MCF 10A (cell line): ENCODE measurements around the gene SARDH. TPM values are rescaled to one million over a fixed set of nuclear protein-coding genes. Genes with fewer than 3 reads are reported as not detected.
A peak's percentile ranks its signal among the peaks of the same experiment; 100 is the strongest.

Source experiments
- BruUV-seq: library from RNA; stranded (reverse); fragments of 400-500 nt; replicated peaks from 2 replicates; lab custom pipeline; 2021; lab: Mats Ljungman, UMichigan
- CTCF ChIA-PET: fragments of 300-600 bp; sonication (Branson Sonifier 250); formaldehyde crosslinking; extraction: SDS; loops from one replicate; lab custom pipeline; 2021; ENCODE audit warnings: antibody characterized with exemption, inconsistent platforms; lab: Yijun Ruan, JAX
- POLR2A ChIA-PET: fragments of 300-600, 350-650 bp; sonication (Branson Sonifier 250); formaldehyde crosslinking; extraction: SDS; loops from one replicate; lab custom pipeline; 2020; ENCODE audit warnings: antibody characterized with exemption, inconsistent platforms; lab: Yijun Ruan, JAX
- DNase-seq: peaks from one replicate; pipeline ENCODE4 v3.0.0-alpha.2; 2018; ENCODE audit not compliant: unreplicated experiment
- H3K27ac Mint-ChIP-seq: one replicate; pipeline ENCODE4 v1.8.0; 2022; ENCODE audit warnings: mild to moderate bottlenecking, low read depth, mixed read lengths; ENCODE audit not compliant: unreplicated experiment
- H3K27me3 Mint-ChIP-seq: one replicate; pipeline ENCODE4 v1.8.0; 2022; ENCODE audit warnings: mixed read lengths; ENCODE audit not compliant: insufficient read depth, unreplicated experiment
- H3K36me3 Mint-ChIP-seq: one replicate; pipeline ENCODE4 v1.8.0; 2022; ENCODE audit warnings: mild to moderate bottlenecking, moderate library complexity, mixed read lengths; ENCODE audit not compliant: insufficient read depth, unreplicated experiment
- H3K4me1 Mint-ChIP-seq: one replicate; pipeline ENCODE4 v1.8.0; 2022; ENCODE audit warnings: mixed read lengths; ENCODE audit not compliant: insufficient read depth, unreplicated experiment
- H3K4me3 Mint-ChIP-seq: one replicate; pipeline ENCODE4 v1.8.0; 2022; ENCODE audit warnings: mild to moderate bottlenecking, moderate library complexity, mixed read lengths; ENCODE audit not compliant: unreplicated experiment
- H3K9me3 Mint-ChIP-seq: one replicate; pipeline ENCODE4 v1.8.0; 2022; ENCODE audit warnings: mixed read lengths; ENCODE audit not compliant: unreplicated experiment
- intact Hi-C: fragments of 100-400 bp; cut with micrococcal nuclease; formaldehyde crosslinking; loops from 2 replicates; pipeline ENCODE4 v1.14.1; 2022
- total RNA-seq: library from RNA; stranded (reverse); gene quantifications from 2 replicates; pipeline ENCODE4 v1.2.3, GENCODE V29; 2022
- TF ChIP-seq, protein P1 (sequence below): fragments of 200-600 bp; IDR thresholded peaks from one replicate; pipeline ENCODE4 v1.8.0; 2022; ENCODE audit warnings: antibody characterized with exemption, mild to moderate bottlenecking; ENCODE audit not compliant: unreplicated experiment

Gene SARDH
- total RNA-seq, 1 experiment from 2014 or later, result not detected

DNA sequence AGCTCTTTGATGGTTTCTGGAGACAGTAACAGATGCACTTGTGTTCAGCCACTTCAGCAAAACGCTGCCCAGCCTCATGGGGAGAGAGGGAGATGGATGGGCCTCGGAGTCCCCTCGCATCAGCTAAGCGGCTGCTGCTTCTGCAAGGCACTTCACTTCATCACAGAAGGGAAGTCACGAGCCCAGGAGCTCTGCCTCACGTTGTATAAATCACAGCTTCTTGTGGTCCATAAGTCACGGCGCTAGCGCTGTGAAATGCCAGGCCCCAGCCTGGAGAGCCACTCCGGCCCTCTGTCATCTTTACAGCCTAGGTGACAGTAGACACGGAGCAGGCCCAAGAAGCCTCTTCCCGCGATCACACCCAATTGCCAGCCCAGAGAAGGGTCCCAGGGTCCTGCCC is 78.6 kb downstream of the SARDH start:
- TF ChIP-seq, protein P1, sequence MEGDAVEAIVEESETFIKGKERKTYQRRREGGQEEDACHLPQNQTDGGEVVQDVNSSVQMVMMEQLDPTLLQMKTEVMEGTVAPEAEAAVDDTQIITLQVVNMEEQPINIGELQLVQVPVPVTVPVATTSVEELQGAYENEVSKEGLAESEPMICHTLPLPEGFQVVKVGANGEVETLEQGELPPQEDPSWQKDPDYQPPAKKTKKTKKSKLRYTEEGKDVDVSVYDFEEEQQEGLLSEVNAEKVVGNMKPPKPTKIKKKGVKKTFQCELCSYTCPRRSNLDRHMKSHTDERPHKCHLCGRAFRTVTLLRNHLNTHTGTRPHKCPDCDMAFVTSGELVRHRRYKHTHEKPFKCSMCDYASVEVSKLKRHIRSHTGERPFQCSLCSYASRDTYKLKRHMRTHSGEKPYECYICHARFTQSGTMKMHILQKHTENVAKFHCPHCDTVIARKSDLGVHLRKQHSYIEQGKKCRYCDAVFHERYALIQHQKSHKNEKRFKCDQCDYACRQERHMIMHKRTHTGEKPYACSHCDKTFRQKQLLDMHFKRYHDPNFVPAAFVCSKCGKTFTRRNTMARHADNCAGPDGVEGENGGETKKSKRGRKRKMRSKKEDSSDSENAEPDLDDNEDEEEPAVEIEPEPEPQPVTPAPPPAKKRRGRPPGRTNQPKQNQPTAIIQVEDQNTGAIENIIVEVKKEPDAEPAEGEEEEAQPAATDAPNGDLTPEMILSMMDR, result no peak
- ChIA-PET POLR2A (no interaction called here), CTCF (no interaction called here)
- no peak for DNase-seq
- Mint-ChIP-seq H3K36me3 (no peaks in the 10 kb centered on the region), H3K9me3 (no peaks in the 10 kb centered on the region), H3K27me3 (peaks cover 79% of the 10 kb centered on the region), H3K4me3 (no peak overlapping the region), H3K27ac (no peak overlapping the region), H3K4me1 (peaks cover 13% of the 10 kb centered on the region)
- intact Hi-C loops, result no loop called here
- BruUV-seq, result no TSS peak

DNA sequence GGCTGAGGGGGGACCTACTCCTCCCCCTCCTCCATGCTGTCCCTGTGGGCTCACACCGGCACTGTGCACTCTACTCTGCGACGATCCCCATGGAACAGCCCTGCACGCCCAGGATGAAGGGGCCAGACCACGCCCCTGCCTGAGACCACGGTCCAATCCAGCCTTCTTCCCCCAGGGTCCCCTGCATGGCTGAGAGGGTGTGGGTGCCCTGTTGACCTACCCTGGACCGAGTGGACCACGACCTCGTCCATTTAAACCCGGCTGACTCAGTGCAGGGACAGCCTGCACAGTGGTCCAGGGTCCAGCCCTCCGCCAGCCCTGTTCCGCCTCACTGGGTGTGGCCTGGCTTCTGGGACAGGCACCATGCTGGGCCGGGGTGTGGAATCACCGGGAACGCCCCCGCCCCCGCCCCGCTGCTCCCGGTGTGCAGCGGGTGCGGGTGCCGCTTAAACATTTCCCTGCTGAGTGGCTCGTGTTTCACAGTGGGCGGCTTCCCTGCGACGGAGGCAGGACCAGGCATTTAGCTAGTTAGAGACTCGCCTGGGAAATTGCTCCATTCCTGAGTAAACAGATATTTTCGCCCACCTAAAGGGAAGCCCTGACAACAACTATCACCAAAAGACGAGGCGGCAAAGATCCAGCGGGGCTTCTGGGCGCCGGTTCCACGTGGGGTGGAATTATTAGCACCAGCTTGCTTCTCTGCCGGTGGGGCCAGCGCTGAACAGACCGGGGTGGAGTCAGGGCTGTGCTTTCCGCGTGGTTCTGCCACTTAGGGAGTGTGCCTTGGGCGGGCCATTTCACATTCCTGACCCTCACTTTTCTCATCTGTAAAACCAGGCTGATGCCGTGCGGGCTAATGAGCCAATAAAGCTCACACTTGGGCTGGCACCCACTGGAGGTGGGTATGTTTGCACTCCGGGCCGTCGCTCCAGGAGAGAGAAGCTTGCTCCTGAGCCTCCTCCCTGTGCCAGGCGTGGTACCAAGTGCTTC is 79.4 kb downstream of the SARDH start:
- Mint-ChIP-seq H3K9me3 (no peaks in the 10 kb centered on the region), H3K27ac (no peak overlapping the region), H3K36me3 (no peaks in the 10 kb centered on the region), H3K4me1 (peaks cover 13% of the 10 kb centered on the region), H3K27me3 (peaks cover 87% of the 10 kb centered on the region), H3K4me3 (peak overlapping the region; percentile 45)
- TF ChIP-seq, protein P1, result no peak
- no TSS peak for BruUV-seq
- ChIA-PET POLR2A (no interaction called here), CTCF (no interaction called here)
- intact Hi-C loops, result no loop called here
- peak; percentile 53 for DNase-seq

DNA sequence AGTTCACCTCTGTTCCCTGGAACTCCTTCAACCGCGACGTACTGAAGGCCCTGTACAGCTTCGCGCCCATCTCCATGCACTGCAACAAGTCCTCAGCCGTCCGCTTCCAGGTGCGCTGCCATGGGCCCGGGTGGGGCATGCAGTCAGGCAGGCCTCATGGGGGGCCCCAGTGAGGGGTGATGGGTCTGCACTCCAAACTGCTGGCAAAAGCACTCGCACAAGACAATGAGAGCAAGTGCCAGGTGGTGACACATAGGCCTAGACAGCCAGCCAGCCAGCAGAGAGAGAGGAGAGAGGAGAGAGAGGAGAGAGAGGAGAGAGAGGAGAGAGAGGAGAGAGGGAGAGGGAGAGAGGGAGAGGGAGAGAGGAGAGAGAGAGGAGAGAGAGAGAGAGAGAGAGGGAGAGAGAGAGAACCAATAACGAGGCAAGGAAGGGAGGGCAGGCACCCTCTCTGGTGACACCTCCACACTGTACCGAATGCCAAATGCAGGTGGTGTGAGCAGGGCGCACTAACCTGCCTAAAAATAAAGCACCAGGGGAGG is 81.0 kb downstream of the SARDH start:
- Mint-ChIP-seq H3K27me3 (peaks cover 91% of the 10 kb centered on the region), H3K9me3 (no peaks in the 10 kb centered on the region), H3K4me3 (no peak overlapping the region), H3K4me1 (peaks cover 13% of the 10 kb centered on the region), H3K27ac (no peak overlapping the region), H3K36me3 (no peaks in the 10 kb centered on the region)
- no peak for DNase-seq
- BruUV-seq, result no TSS peak
- TF ChIP-seq, protein P1, result no peak
- ChIA-PET POLR2A (interaction anchor here (0.7 kb wide), 1 partner anchor 26 kb away, joined by 3 read pairs; no protein-coding TSS in a partner anchor), CTCF (interaction anchor here (0.7 kb wide), 1 partner anchor 1941 kb away, joined by 4 read pairs; no protein-coding TSS in a partner anchor)
- intact Hi-C loops, result no loop called here
